Ecto neural progenitor cell (in vitro differentiated cells): Measurements from ENCODE around the gene RILP.

Experiments used
- DNase-seq: peaks from one replicate; pipeline ENCODE4 v3.0.0-alpha.2; 2018; ENCODE audit warnings: low spot score

The RILP gene

GRCh38 chr17:1597861-1598342 lies 51.8 kb downstream of the RILP start:
- DNase-seq = no peak
